K562 (cell line): ENCODE data around the gene CHRM1. TPM values are rescaled to one million over a fixed set of nuclear protein-coding genes. Genes with fewer than 3 reads are reported as not detected.

ENCODE experiments used
- ARHGAP35 ChIP-seq: fragments of 450-650 bp; IDR thresholded peaks from 2 replicates; pipeline ENCODE4 v1.6.1; 2018; ENCODE audit not compliant: partially characterized antibody
- CHCHD3 ChIP-seq: fragments of 250-450 bp; sonication (Bioruptor Pico); IDR thresholded peaks from 2 replicates; pipeline ENCODE4 v2.1.2; 2022; ENCODE audit warnings: mild to moderate bottlenecking
- CHD4 ChIP-seq: fragments of 200-600 bp; sonication (generic); IDR thresholded peaks from 3 replicates; pipeline ENCODE4 v1.6.1; 2012; ENCODE audit warnings: low read depth, mild to moderate bottlenecking, mixed read lengths, low read length, inconsistent platforms; ENCODE audit not compliant: insufficient read depth, insufficient replicate concordance, poor library complexity, severe bottlenecking
- GTF2F1 ChIP-seq: IDR thresholded peaks from 2 replicates; pipeline ENCODE4 v1.6.1; 2011; ENCODE audit warnings: low read depth, low read length, improper control_type of control experiment
- PCBP1 ChIP-seq: fragments of 200-400 bp; formaldehyde crosslinking; IDR thresholded peaks from 2 replicates; pipeline ENCODE4 v1.6.1; 2018; ENCODE audit warnings: mild to moderate bottlenecking, low read depth, low read length; ENCODE audit not compliant: poor library complexity, severe bottlenecking
- PHB ChIP-seq: fragments of 250-450 bp; sonication (Bioruptor Pico); IDR thresholded peaks from 2 replicates; pipeline ENCODE4 v1.5.0; 2021
- PPARD ChIP-seq: fragments of 250-450 bp; sonication (Bioruptor Pico); IDR thresholded peaks from 2 replicates; pipeline ENCODE4 v1.8.0; 2022; ENCODE audit warnings: inconsistent platforms, mild to moderate bottlenecking, moderate library complexity
- RBFOX2 ChIP-seq: fragments of 200-400 bp; formaldehyde crosslinking; IDR thresholded peaks from 2 replicates; pipeline ENCODE4 v1.6.1; 2017; ENCODE audit warnings: low read depth, mild to moderate bottlenecking, low read length, moderate library complexity
- RBM25 ChIP-seq: fragments of 200-400 bp; formaldehyde crosslinking; IDR thresholded peaks from 2 replicates; pipeline ENCODE4 v1.6.1; 2018; ENCODE audit warnings: low read length, low read depth, moderate library complexity; ENCODE audit not compliant: severe bottlenecking
- ZBTB17 ChIP-seq: fragments of 450-650 bp; formaldehyde crosslinking; IDR thresholded peaks from 2 replicates; pipeline ENCODE4 v1.4.0; 2020; ENCODE audit warnings: mild to moderate bottlenecking
- ZNF24 ChIP-seq: fragments of 450-650 bp; IDR thresholded peaks from 2 replicates; pipeline ENCODE4 v1.6.1; 2016
- ZNF347 ChIP-seq: fragments of 450-650 bp; formaldehyde crosslinking; IDR thresholded peaks from 2 replicates; pipeline ENCODE4 v1.4.0; 2020; ENCODE audit warnings: low read depth, mild to moderate bottlenecking, moderate library complexity
- ZNF583 ChIP-seq: fragments of 250-450 bp; sonication (Bioruptor Pico); IDR thresholded peaks from 2 replicates; pipeline ENCODE4 v1.4.0; 2020
- polyA plus RNA-seq, 8 experiments: library from polyadenylated mRNA; depleted of rRNA in 4 of 8; stranded (reverse) in 5 of 8; unstranded in 3 of 8; fragments of >200 nt; fragmentation: Nextera tagmentation in 2 of 8; fragmentation: Illumina TruSeq in 1 of 8; extraction: Ambion mirVana in 2 of 8; extraction: Trizol in 1 of 8; gene quantifications; 2 replicates each; pipeline versions ENCODE4 v1.2.1 to v1.2.3, GENCODE V29; 2011 to 2014; ENCODE audit warnings: inconsistent platforms in 1 of 8, missing spikeins in 1 of 8
- total RNA-seq, 7 experiments: library from RNA; depleted of rRNA in 6 of 7; stranded (reverse); fragments of >200 nt in 6 of 7; fragmentation: Illumina TruSeq in 2 of 7; extraction: Trizol in 2 of 7; gene quantifications; 2 replicates each; pipeline versions ENCODE4 v1.2.1 to v1.2.3, GENCODE V29; 2011 to 2021; ENCODE audit warnings: low replicate concordance in 1 of 7
- TF ChIP-seq, protein P1 (sequence below): fragments of 450-650 bp; conservative IDR thresholded peaks from 2 replicates; pipeline ENCODE4 v1.6.1; 2016; ENCODE audit warnings: missing genetic modification characterization, low read depth, mild to moderate bottlenecking, missing compliant biosample characterization, moderate library complexity
- TF ChIP-seq, protein P2 (sequence below), 2 experiments: fragments of 450-650 bp in 1 of 2; sonication (generic) in 1 of 2; formaldehyde crosslinking in 1 of 2; IDR thresholded peaks in 1 of 2; conservative IDR thresholded peaks in 1 of 2; 2 replicates each; pipeline versions ENCODE4 v1.6.1 to v1.8.1; 2016 to 2023; ENCODE audit warnings: mild to moderate bottlenecking in 2 of 2, moderate library complexity in 2 of 2, inconsistent platforms in 1 of 2, missing genetic modification reagents in 1 of 2
- TF ChIP-seq, protein P3 (sequence below): sonication (generic); formaldehyde crosslinking; IDR thresholded peaks from 2 replicates; pipeline ENCODE4 v1.8.0; 2023; ENCODE audit warnings: missing genetic modification reagents, mild to moderate bottlenecking, borderline replicate concordance

The CHRM1 gene
- total and polyA plus RNA-seq, 9 of the 15 experiments (the other 6 are each of a cell fraction or from before 2014, with no cell fraction given), result not detected

DNA sequence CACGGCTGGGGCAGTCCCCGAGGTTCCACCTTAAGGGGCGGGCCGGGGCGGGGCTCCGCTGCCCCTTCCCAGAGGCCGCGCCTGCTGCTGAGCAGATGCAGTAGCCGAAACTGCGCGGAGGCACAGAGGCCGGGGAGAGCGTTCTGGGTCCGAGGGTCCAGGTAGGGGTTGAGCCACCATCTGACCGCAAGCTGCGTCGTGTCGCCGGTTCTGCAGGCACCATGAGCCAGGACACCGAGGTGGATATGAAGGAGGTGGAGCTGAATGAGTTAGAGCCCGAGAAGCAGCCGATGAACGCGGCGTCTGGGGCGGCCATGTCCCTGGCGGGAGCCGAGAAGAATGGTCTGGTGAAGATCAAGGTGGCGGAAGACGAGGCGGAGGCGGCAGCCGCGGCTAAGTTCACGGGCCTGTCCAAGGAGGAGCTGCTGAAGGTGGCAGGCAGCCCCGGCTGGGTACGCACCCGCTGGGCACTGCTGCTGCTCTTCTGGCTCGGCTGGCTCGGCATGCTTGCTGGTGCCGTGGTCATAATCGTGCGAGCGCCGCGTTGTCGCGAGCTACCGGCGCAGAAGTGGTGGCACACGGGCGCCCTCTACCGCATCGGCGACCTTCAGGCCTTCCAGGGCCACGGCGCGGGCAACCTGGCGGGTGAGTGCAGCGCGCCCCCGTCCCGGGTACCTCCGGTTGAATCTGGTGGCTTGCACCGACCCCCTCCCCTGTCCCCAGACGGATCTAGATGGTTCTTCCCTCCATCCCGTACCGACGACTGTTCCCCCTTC is 40.2 kb downstream of the CHRM1 start, which contains the start of gene SLC3A2 (continued):
- TF ChIP-seq, protein P1, sequence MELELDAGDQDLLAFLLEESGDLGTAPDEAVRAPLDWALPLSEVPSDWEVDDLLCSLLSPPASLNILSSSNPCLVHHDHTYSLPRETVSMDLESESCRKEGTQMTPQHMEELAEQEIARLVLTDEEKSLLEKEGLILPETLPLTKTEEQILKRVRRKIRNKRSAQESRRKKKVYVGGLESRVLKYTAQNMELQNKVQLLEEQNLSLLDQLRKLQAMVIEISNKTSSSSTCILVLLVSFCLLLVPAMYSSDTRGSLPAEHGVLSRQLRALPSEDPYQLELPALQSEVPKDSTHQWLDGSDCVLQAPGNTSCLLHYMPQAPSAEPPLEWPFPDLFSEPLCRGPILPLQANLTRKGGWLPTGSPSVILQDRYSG (tag), result no peak; the same call in 1 of the 2 replicates
- TF ChIP-seq RBFOX2 (peak; percentile 99), ZNF347 (CRISPR knock-in tag) (no peak), ARHGAP35 (no peak), CHD4 (no peak), PHB (CRISPR knock-in tag) (peak; percentile 97), PPARD (CRISPR knock-in tag) (no peak), PCBP1 (peak; percentile 96), RBM25 (no peak), ZNF583 (CRISPR knock-in tag) (no peak), GTF2F1 (no peak), CHCHD3 (peak; percentile 81; the same call in 1 of the 2 replicates), ZNF24 (0 out of 2 replicates have a peak, but pooled peaks have one; percentile 33), ZBTB17 (CRISPR knock-in tag) (peak; percentile 85; the same call in 1 of the 2 replicates)
- TF ChIP-seq, protein P2, sequence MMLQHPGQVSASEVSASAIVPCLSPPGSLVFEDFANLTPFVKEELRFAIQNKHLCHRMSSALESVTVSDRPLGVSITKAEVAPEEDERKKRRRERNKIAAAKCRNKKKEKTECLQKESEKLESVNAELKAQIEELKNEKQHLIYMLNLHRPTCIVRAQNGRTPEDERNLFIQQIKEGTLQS (IDR thresholded peaks at IDR 0.05), result no peak
- TF ChIP-seq, protein P2 (CRISPR knock-in tag; conservative IDR thresholded peaks at IDR 0.05), result peak; percentile 70; the same call in 1 of the 2 replicates
- TF ChIP-seq, protein P3, sequence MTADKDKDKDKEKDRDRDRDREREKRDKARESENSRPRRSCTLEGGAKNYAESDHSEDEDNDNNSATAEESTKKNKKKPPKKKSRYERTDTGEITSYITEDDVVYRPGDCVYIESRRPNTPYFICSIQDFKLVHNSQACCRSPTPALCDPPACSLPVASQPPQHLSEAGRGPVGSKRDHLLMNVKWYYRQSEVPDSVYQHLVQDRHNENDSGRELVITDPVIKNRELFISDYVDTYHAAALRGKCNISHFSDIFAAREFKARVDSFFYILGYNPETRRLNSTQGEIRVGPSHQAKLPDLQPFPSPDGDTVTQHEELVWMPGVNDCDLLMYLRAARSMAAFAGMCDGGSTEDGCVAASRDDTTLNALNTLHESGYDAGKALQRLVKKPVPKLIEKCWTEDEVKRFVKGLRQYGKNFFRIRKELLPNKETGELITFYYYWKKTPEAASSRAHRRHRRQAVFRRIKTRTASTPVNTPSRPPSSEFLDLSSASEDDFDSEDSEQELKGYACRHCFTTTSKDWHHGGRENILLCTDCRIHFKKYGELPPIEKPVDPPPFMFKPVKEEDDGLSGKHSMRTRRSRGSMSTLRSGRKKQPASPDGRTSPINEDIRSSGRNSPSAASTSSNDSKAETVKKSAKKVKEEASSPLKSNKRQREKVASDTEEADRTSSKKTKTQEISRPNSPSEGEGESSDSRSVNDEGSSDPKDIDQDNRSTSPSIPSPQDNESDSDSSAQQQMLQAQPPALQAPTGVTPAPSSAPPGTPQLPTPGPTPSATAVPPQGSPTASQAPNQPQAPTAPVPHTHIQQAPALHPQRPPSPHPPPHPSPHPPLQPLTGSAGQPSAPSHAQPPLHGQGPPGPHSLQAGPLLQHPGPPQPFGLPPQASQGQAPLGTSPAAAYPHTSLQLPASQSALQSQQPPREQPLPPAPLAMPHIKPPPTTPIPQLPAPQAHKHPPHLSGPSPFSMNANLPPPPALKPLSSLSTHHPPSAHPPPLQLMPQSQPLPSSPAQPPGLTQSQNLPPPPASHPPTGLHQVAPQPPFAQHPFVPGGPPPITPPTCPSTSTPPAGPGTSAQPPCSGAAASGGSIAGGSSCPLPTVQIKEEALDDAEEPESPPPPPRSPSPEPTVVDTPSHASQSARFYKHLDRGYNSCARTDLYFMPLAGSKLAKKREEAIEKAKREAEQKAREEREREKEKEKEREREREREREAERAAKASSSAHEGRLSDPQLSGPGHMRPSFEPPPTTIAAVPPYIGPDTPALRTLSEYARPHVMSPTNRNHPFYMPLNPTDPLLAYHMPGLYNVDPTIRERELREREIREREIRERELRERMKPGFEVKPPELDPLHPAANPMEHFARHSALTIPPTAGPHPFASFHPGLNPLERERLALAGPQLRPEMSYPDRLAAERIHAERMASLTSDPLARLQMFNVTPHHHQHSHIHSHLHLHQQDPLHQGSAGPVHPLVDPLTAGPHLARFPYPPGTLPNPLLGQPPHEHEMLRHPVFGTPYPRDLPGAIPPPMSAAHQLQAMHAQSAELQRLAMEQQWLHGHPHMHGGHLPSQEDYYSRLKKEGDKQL (CRISPR knock-in tag), result no peak
